A549 (cell line): Measurements from ENCODE around the gene CFAP97D2.
"Not testable (repeated sequence)": the region's sequence is repeated elsewhere in the genome, so short reads cannot be mapped to it uniquely, and the experiment has no call there.

ENCODE experiments used
- BHLHE40 ChIP-seq: IDR thresholded peaks from 2 replicates; pipeline ENCODE4 v1.6.1; 2012; ENCODE audit warnings: low read depth, low read length, inconsistent platforms
- CTCF ChIP-seq: fragments of >200 bp; sonication (Bioruptor Twin); formaldehyde crosslinking; IDR thresholded peaks from 3 replicates; pipeline ENCODE4 v1.5.1; 2016
- EP300 ChIP-seq, 2 experiments: fragments of >200 bp; sonication (Bioruptor Twin); formaldehyde crosslinking; IDR thresholded peaks; 2 replicates in 1 of 2; 3 replicates in 1 of 2; pipeline ENCODE4 v1.6.1; 2016 to 2017
- KDM1A ChIP-seq: fragments of 200-600 bp; sonication (generic); IDR thresholded peaks from 2 replicates; pipeline ENCODE4 v1.6.1; 2016; ENCODE audit warnings: low read depth, mild to moderate bottlenecking
- MAX ChIP-seq: IDR thresholded peaks from 2 replicates; pipeline ENCODE4 v1.6.1; 2012
- NPAS2 ChIP-seq: fragments of 250-450 bp; sonication (Bioruptor Pico); IDR thresholded peaks from 2 replicates; pipeline ENCODE4 v1.8.0; 2022; ENCODE audit warnings: mild to moderate bottlenecking, moderate library complexity, borderline replicate concordance
- NR3C1 ChIP-seq: fragments of >200 bp; sonication (Bioruptor Twin); formaldehyde crosslinking; IDR thresholded peaks from 3 replicates; pipeline ENCODE4 v1.6.1; 2017
- POLR2A ChIP-seq: IDR thresholded peaks from 2 replicates; pipeline ENCODE4 v1.6.1; 2012; ENCODE audit warnings: mild to moderate bottlenecking, low read length
- USF2 ChIP-seq: fragments of 450-650 bp; IDR thresholded peaks from 2 replicates; pipeline ENCODE4 v1.6.1; 2014; ENCODE audit warnings: antibody characterized with exemption

GRCh38 chr13:114133126-114133525 lies 45.9 kb upstream of the CFAP97D2 start:
- TF ChIP-seq CTCF; KDM1A; EP300 (IDR thresholded peaks at IDR 0.05); USF2; MAX; POLR2A; BHLHE40; NR3C1; NPAS2 (CRISPR knock-in tag): not testable (repeated sequence)
